ENCODE measurements around the gene OLFML3. TPM values are rescaled to one million over a fixed set of nuclear protein-coding genes. Genes with fewer than 3 reads are reported as not detected.

The OLFML3 gene
- total and polyA plus RNA-seq, 2 donors (not counting 1 experiment from before 2014, with no cell fraction given): 0.32 TPM; not detected in 1

- H3K27me3 Mint-ChIP-seq: no peaks in the 10 kb centered on the region
- intact Hi-C loops (cut with micrococcal nuclease): loop anchor here (1.0 to 5.0 kb wide), 2 partner anchors 44 to 112 kb away; partner anchors contain the start of gene DCLRE1B
- H3K27me3 ChIP-seq (replicated peaks in 1 of 4; ENCODE audit: control extremely low read depth in 1 of 4, control insufficient read depth in 3 of 4, insufficient read depth in 4 of 4, low read length in 3 of 4): no peaks in the 10 kb centered on the region
- H3K4me2 ChIP-seq (replicated peaks; ENCODE audit: low read depth, low read length, poor library complexity, severe bottlenecking): no peak overlapping the region
- H3K36me3 ChIP-seq (replicated peaks in 1 of 2; ENCODE audit: control extremely low read depth in 1 of 2, control insufficient read depth in 1 of 2, extremely low read depth in 1 of 2, insufficient read depth in 2 of 2, low read length in 1 of 2): peaks cover 0 to 7% of the 10 kb centered on the region in 2 experiments
- H3K9me3 Mint-ChIP-seq (ENCODE audit: insufficient read depth): no peaks in the 10 kb centered on the region
- no peak overlapping the region for H3K27ac ChIP-seq (ENCODE audit: low read length in 2 of 2)
- H3K9me3 ChIP-seq (ENCODE audit: control extremely low read depth in 1 of 3, control insufficient read depth in 2 of 3, insufficient read depth in 1 of 3, low read length in 2 of 3): no peaks in the 10 kb centered on the region
- ATAC-seq (ENCODE audit: low read depth) (no peak), DNase-seq (peak; percentile 31)
- POLR2A ChIA-PET: interaction anchor here (0.6 to 0.7 kb wide), 2 partner anchors 18 to 109 kb away, joined by 3 read pairs; no protein-coding TSS in a partner anchor
- H3K4me3 Mint-ChIP-seq: no peak overlapping the region
- H3K27ac Mint-ChIP-seq: no peak overlapping the region
- H3K4me3 ChIP-seq (ENCODE audit: control extremely low read depth in 1 of 5, extremely low read depth in 1 of 5, insufficient read depth in 1 of 5, low read depth in 2 of 5, low read length in 4 of 5): no peak overlapping the region
- WGBS (ENCODE audit: insufficient coverage): 96% methylated on average over 4 of the region's 5 CpGs
- H3K79me2 ChIP-seq (ENCODE audit: control insufficient read depth, insufficient read depth, low read length): peaks cover 84% of the 10 kb centered on the region
- peaks cover 16 to 25% of the 10 kb centered on the region in 2 donors for H3K4me1 ChIP-seq (ENCODE audit: control insufficient read depth in 2 of 2, insufficient read depth in 2 of 2, low read length in 2 of 2)
- no peak overlapping the region for H3K9ac ChIP-seq (ENCODE audit: low read length)
- peaks cover 38% of the 10 kb centered on the region for H3K4me1 Mint-ChIP-seq
- CTCF ChIA-PET: interaction anchor here (0.9 to 2.8 kb wide), 3 partner anchors 9 to 114 kb away, joined by 4 to 15 read pairs (median 5); no protein-coding TSS in a partner anchor
- peaks cover 32% of the 10 kb centered on the region for H4K20me1 ChIP-seq (ENCODE audit: control insufficient read depth, insufficient read depth, low read length, poor library complexity, severe bottlenecking)
- TF ChIP-seq, protein P1, sequence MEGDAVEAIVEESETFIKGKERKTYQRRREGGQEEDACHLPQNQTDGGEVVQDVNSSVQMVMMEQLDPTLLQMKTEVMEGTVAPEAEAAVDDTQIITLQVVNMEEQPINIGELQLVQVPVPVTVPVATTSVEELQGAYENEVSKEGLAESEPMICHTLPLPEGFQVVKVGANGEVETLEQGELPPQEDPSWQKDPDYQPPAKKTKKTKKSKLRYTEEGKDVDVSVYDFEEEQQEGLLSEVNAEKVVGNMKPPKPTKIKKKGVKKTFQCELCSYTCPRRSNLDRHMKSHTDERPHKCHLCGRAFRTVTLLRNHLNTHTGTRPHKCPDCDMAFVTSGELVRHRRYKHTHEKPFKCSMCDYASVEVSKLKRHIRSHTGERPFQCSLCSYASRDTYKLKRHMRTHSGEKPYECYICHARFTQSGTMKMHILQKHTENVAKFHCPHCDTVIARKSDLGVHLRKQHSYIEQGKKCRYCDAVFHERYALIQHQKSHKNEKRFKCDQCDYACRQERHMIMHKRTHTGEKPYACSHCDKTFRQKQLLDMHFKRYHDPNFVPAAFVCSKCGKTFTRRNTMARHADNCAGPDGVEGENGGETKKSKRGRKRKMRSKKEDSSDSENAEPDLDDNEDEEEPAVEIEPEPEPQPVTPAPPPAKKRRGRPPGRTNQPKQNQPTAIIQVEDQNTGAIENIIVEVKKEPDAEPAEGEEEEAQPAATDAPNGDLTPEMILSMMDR (IDR thresholded peaks at IDR 0.05): peak; percentile 38
- TF ChIP-seq EZH2 (IDR thresholded peaks at IDR 0.05; ENCODE audit: borderline replicate concordance, insufficient read depth, low read depth, low read length, poor library complexity, severe bottlenecking): no peak
- no peak overlapping the region for H2AFZ ChIP-seq (ENCODE audit: insufficient read depth, low read depth, low read length, poor library complexity, severe bottlenecking)
These were observed 30.3 kb upstream of the OLFML3 start for GRCh38 chr1:113949007-113949406.

DNA sequence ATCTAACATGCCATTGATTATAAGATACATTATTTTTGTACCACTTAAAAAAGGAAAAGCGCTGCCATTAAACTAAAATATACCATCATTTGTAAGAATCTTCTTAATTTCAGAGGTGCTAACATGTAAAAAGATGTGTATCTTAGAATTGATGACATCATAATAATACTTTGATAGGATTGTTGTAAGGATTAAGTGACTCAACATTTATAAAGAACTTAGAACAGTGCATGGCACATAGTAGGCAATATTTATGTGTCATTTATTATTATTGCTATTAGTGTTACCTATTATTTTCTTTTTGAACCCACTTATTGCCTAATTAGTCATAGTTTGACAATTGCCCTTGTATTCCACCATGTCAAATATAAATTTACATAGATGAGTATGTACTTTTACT, 28.4 kb upstream of the OLFML3 start:
- Mint-ChIP-seq H3K9me3 (ENCODE audit: insufficient read depth) (no peaks in the 10 kb centered on the region), H3K4me3 (no peak overlapping the region)
- no peak overlapping the region for H3K27ac ChIP-seq (ENCODE audit: low read length in 2 of 2)

More for the DNA sequence above, 28.4 kb upstream of the OLFML3 start:
- DNase-seq (no peak), ATAC-seq (ENCODE audit: low read depth) (no peak)
- TF ChIP-seq EZH2 (IDR thresholded peaks at IDR 0.05; ENCODE audit: borderline replicate concordance, insufficient read depth, low read depth, low read length, poor library complexity, severe bottlenecking): no peak
- TF ChIP-seq, protein P1 (IDR thresholded peaks at IDR 0.05): no peak
- ChIA-PET POLR2A (no interaction called here), CTCF (no interaction called here)
- peaks cover 14 to 20% of the 10 kb centered on the region in 2 donors for H3K4me1 ChIP-seq (ENCODE audit: control insufficient read depth in 2 of 2, insufficient read depth in 2 of 2, low read length in 2 of 2)
- H3K4me3 ChIP-seq (ENCODE audit: control extremely low read depth in 1 of 5, extremely low read depth in 1 of 5, insufficient read depth in 1 of 5, low read depth in 2 of 5, low read length in 4 of 5): no peak overlapping the region
- Mint-ChIP-seq H3K4me1 (peaks cover 31% of the 10 kb centered on the region), H3K27ac (no peak overlapping the region), H3K27me3 (no peaks in the 10 kb centered on the region)
- no peak overlapping the region for H3K9ac ChIP-seq (ENCODE audit: low read length)
- peaks cover 0 to 17% of the 10 kb centered on the region in 2 experiments for H3K36me3 ChIP-seq (replicated peaks in 1 of 2; ENCODE audit: control extremely low read depth in 1 of 2, control insufficient read depth in 1 of 2, extremely low read depth in 1 of 2, insufficient read depth in 2 of 2, low read length in 1 of 2)
- no peak overlapping the region for H2AFZ ChIP-seq (ENCODE audit: insufficient read depth, low read depth, low read length, poor library complexity, severe bottlenecking)
- H3K27me3 ChIP-seq (replicated peaks in 1 of 4; ENCODE audit: control extremely low read depth in 1 of 4, control insufficient read depth in 3 of 4, insufficient read depth in 4 of 4, low read length in 3 of 4): no peaks in the 10 kb centered on the region
- H3K9me3 ChIP-seq (ENCODE audit: control extremely low read depth in 1 of 3, control insufficient read depth in 2 of 3, insufficient read depth in 1 of 3, low read length in 2 of 3): no peaks in the 10 kb centered on the region
- peaks cover 24% of the 10 kb centered on the region for H4K20me1 ChIP-seq (ENCODE audit: control insufficient read depth, insufficient read depth, low read length, poor library complexity, severe bottlenecking)
- no peak overlapping the region for H3K4me2 ChIP-seq (replicated peaks; ENCODE audit: low read depth, low read length, poor library complexity, severe bottlenecking)
- WGBS (ENCODE audit: insufficient coverage): no CpG with 5 or more reads among the region's 1 CpG
- peaks cover 65% of the 10 kb centered on the region for H3K79me2 ChIP-seq (ENCODE audit: control insufficient read depth, insufficient read depth, low read length)
- intact Hi-C loops (cut with micrococcal nuclease): no loop called here

Data from B cell (primary cell).